Vagina (tissue), 2 donors: Measurements from ENCODE around the gene CDC14B.

ENCODE experiments used
- POLR2A ChIP-seq, 2 donors: fragments of 450-650 bp; IDR thresholded peaks; one replicate each; pipeline ENCODE4 v1.6.1; 2017; ENCODE audit warnings: antibody characterized with exemption in 2 of 2, mild to moderate bottlenecking in 2 of 2, moderate library complexity in 2 of 2
- TF ChIP-seq, protein P1 (sequence below), 3 experiments: fragments of 450-650 bp in 2 of 3; fragments of 200-600 bp in 1 of 3; sonication (generic) in 1 of 3; IDR thresholded peaks; one replicate each; pipeline ENCODE4 v1.5.1; 2017 to 2019; ENCODE audit warnings: antibody characterized with exemption in 3 of 3, mild to moderate bottlenecking in 2 of 3, moderate library complexity in 2 of 3

DNA sequence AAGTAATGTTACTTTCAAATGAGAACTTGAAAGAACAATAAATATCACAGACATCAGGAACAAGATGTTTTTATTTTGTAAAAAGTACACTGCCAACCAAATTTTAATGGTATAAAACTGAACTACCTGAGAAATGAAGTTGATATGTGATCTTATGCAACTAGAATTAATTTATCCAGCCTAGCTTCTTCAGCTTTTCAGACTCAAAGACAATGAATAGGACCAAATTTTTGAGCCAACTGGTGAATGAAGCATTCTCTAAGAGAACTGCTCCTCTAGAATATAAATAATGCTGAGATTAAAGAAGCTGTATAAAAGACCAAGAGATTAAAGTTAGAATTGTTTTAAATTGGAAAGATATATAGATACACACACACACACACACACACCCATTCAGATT lies 9.9 kb downstream of the CDC14B start:
- no peak for TF ChIP-seq POLR2A (IDR thresholded peaks at IDR 0.05)
- TF ChIP-seq, protein P1, sequence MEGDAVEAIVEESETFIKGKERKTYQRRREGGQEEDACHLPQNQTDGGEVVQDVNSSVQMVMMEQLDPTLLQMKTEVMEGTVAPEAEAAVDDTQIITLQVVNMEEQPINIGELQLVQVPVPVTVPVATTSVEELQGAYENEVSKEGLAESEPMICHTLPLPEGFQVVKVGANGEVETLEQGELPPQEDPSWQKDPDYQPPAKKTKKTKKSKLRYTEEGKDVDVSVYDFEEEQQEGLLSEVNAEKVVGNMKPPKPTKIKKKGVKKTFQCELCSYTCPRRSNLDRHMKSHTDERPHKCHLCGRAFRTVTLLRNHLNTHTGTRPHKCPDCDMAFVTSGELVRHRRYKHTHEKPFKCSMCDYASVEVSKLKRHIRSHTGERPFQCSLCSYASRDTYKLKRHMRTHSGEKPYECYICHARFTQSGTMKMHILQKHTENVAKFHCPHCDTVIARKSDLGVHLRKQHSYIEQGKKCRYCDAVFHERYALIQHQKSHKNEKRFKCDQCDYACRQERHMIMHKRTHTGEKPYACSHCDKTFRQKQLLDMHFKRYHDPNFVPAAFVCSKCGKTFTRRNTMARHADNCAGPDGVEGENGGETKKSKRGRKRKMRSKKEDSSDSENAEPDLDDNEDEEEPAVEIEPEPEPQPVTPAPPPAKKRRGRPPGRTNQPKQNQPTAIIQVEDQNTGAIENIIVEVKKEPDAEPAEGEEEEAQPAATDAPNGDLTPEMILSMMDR (IDR thresholded peaks at IDR 0.05): no peak
